Measurements from ENCODE around the gene EFCAB8. TPM values are rescaled to one million over a fixed set of nuclear protein-coding genes. Genes with fewer than 3 reads are reported as not detected.

EFCAB8 gene
- total and polyA plus RNA-seq, 8 donors, result 0.18 to 0.45 TPM; not detected in 6

DNA sequence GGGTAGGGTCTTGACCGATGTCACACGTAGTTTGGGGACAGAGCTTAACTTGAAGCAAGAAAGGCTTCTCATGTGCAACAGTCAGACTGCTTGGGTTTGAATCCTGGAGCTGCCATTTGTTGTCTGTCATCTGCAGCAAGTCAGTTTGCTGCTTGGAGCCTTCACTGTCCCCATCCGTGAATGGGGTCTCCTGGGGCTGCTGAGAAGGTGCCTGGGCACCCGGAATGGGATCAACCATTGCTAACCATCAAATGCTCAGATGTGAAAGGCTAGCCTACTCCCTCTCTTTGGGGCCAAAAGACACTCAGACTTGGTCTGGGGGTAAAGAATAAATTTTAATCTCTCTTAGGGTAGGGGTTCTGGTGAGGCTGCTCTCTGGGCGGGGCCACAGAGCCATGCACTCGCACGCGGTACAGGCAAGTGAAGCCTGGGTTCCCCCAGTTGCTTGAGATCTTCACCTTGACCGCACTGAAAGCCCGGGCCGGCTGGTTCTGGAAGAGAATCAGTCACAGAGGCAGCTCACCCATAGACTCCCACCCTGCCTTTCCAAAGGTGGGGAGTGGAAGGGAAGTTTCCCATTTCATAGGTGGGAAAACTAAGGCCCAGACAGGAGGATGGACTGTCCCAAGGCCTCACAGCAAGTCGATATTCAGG is 124.9 kb downstream of the EFCAB8 start:
- no peak overlapping the region for H3K27ac ChIP-seq
- no peak for DNase-seq
- TF ChIP-seq POLR2A (IDR thresholded peaks at IDR 0.05) (no peak), POLR2AphosphoS5 (IDR thresholded peaks at IDR 0.05) (no peak), EP300 (IDR thresholded peaks at IDR 0.05) (no peak)
- TF ChIP-seq, protein P1, sequence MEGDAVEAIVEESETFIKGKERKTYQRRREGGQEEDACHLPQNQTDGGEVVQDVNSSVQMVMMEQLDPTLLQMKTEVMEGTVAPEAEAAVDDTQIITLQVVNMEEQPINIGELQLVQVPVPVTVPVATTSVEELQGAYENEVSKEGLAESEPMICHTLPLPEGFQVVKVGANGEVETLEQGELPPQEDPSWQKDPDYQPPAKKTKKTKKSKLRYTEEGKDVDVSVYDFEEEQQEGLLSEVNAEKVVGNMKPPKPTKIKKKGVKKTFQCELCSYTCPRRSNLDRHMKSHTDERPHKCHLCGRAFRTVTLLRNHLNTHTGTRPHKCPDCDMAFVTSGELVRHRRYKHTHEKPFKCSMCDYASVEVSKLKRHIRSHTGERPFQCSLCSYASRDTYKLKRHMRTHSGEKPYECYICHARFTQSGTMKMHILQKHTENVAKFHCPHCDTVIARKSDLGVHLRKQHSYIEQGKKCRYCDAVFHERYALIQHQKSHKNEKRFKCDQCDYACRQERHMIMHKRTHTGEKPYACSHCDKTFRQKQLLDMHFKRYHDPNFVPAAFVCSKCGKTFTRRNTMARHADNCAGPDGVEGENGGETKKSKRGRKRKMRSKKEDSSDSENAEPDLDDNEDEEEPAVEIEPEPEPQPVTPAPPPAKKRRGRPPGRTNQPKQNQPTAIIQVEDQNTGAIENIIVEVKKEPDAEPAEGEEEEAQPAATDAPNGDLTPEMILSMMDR (IDR thresholded peaks at IDR 0.05), result no peak
- no peaks in the 10 kb centered on the region for H3K36me3 ChIP-seq
- no peak overlapping the region for H3K4me3 ChIP-seq
- intact Hi-C loops (cut with DNase I; ENCODE audit: low total_unique reads), result no loop called here
- peaks cover 0 to 12% (median 3%) of the 10 kb centered on the region in 4 donors for H3K4me1 ChIP-seq
- no peaks in the 10 kb centered on the region for H3K27me3 ChIP-seq
- WGBS, 5 donors, result 87 to 91% (median 90%) methylated on average over 12 of the region's 12 CpGs
- no peaks in the 10 kb centered on the region for H3K9me3 ChIP-seq

DNA sequence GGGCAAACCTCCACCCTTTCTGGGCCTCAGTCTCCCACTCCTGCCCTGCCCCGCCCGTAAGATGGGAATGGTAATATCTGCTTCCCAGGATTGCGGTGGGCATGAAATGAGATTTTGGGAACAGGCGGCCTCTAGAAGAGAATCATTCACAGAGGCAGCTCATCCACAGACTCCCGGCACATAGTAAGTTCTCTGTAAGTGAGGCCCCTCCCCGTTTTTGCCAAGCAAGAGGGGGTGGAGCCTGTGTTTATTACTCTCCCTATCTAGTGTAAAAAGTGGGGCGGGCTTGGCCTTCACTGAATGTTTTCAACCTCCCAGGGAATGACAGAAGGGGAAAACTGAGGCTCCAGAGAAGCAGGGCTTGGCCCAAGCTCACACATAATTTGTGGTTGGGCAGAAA is 125.5 kb downstream of the EFCAB8 start:
- no peaks in the 10 kb centered on the region for H3K27me3 ChIP-seq
- no peaks in the 10 kb centered on the region for H3K36me3 ChIP-seq
- WGBS, 5 donors, result 58 to 81% (median 75%) methylated on average over 7 of the region's 7 CpGs
- peak in 1 of 2 donors; percentile 38 for DNase-seq
- intact Hi-C loops (cut with DNase I; ENCODE audit: low total_unique reads), result no loop called here
- H3K4me1 ChIP-seq, result peaks cover 0 to 12% (median 3%) of the 10 kb centered on the region in 4 donors
- H3K27ac ChIP-seq, result no peak overlapping the region
- no peak overlapping the region for H3K4me3 ChIP-seq
- no peaks in the 10 kb centered on the region for H3K9me3 ChIP-seq
- TF ChIP-seq POLR2AphosphoS5 (IDR thresholded peaks at IDR 0.05), result no peak
- TF ChIP-seq, protein P1 (IDR thresholded peaks at IDR 0.05), result no peak
- no peak for TF ChIP-seq EP300 (IDR thresholded peaks at IDR 0.05)
- no peak for TF ChIP-seq POLR2A (IDR thresholded peaks at IDR 0.05)

DNA sequence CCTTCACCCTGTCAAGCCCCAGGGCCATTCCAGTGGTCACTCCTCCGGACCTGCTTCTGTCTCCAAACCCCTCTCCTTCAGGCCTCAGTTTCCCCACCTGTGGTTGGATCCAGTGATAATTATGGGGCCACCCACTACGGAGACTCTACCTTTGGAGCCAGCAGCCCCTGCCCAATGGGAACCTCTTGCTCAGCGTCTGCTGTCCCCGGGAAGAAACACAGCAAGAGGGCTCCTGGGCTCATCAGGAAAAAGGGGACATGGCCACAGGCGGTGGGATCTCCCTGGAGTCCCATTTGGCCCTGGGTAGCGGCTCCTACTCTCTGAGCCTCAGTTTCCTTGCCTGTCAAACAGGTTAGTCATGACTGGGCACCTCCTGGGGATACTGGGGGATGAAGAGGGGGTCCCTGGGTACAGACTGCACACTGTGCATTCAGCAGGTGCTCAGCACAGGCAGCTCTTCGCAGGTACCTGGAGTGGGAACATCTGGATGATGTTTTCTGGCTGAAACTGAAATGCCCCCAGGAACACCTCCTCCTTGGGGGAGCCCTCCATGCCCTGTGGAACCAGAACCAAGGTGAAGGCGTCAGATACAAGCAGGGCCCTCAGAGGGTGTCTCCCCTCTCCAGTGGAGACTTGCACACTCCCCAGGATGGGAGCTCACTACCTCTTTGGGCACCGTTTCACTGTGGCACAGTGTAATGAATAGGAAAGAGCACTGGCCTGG is 126.1 kb downstream of the EFCAB8 start:
- WGBS, 5 donors, result 70 to 88% (median 84%) methylated on average over 4 to 9 of the region's 9 CpGs
- intact Hi-C loops (cut with DNase I; ENCODE audit: low total_unique reads), result no loop called here
- Histone ChIP-seq H3K9me3 (no peaks in the 10 kb centered on the region), H3K4me1 (peaks cover 0 to 12% (median 3%) of the 10 kb centered on the region in 4 donors), H3K27ac (no peak overlapping the region), H3K27me3 (peaks cover 0 to 2% (median 0%) of the 10 kb centered on the region in 3 donors), H3K36me3 (no peaks in the 10 kb centered on the region), H3K4me3 (no peak overlapping the region)
- TF ChIP-seq EP300 (IDR thresholded peaks at IDR 0.05), result no peak
- TF ChIP-seq, protein P1 (IDR thresholded peaks at IDR 0.05), result no peak
- no peak for TF ChIP-seq POLR2AphosphoS5 (IDR thresholded peaks at IDR 0.05)
- TF ChIP-seq POLR2A (IDR thresholded peaks at IDR 0.05), result no peak
- DNase-seq, result no peak

DNA sequence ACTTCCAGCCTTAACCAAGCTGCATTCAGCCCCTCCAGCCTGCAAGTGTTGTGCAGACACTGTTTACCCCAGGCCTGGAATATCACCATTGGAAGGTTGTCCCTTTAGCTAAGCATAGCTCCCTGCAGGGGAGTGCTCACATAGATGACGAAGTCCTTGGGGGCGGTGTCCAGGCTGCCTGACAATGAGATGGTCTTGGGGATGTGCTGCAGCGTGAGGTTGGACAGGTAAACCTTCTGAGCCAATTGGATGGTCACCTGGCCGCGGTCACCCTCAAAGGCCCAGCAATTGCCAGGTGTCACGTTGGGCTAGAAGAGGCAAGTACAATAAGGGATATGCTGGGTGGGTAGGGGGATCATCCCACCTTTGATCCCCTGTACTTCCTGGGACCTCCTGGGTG is 126.9 kb downstream of the EFCAB8 start:
- H3K27me3 ChIP-seq, result peaks cover 0 to 10% (median 0%) of the 10 kb centered on the region in 3 donors
- WGBS, 5 donors, result 69 to 83% (median 81%) methylated on average over 6 of the region's 6 CpGs
- no peak for TF ChIP-seq EP300 (IDR thresholded peaks at IDR 0.05)
- TF ChIP-seq POLR2A (IDR thresholded peaks at IDR 0.05), result no peak
- TF ChIP-seq POLR2AphosphoS5 (IDR thresholded peaks at IDR 0.05), result no peak
- TF ChIP-seq, protein P1 (IDR thresholded peaks at IDR 0.05), result no peak

More for the DNA sequence above, 126.9 kb downstream of the EFCAB8 start:
- Histone ChIP-seq H3K36me3 (no peaks in the 10 kb centered on the region), H3K4me3 (no peak overlapping the region), H3K9me3 (peaks cover 0 to 5% (median 0%) of the 10 kb centered on the region in 4 donors), H3K4me1 (peaks cover 0 to 8% (median 3%) of the 10 kb centered on the region in 4 donors), H3K27ac (no peak overlapping the region)
- no peak for DNase-seq
- intact Hi-C loops (cut with DNase I; ENCODE audit: low total_unique reads), result no loop called here

All from stomach (tissue), 9 donors.